Jurkat, Clone E6-1 (cell line): Measurements from ENCODE around the gene FNDC10.

Experiments used
- DNase-seq: peaks from one replicate; pipeline ENCODE4 v3.0.0-alpha.2; 2011; ENCODE audit warnings: low read depth, low spot score
- H3K4me3 ChIP-seq: 2 replicates; pipeline ENCODE4 v1.5.1; 2011; ENCODE audit warnings: mild to moderate bottlenecking, low read length, control low read depth, moderate library complexity

The FNDC10 gene

DNA sequence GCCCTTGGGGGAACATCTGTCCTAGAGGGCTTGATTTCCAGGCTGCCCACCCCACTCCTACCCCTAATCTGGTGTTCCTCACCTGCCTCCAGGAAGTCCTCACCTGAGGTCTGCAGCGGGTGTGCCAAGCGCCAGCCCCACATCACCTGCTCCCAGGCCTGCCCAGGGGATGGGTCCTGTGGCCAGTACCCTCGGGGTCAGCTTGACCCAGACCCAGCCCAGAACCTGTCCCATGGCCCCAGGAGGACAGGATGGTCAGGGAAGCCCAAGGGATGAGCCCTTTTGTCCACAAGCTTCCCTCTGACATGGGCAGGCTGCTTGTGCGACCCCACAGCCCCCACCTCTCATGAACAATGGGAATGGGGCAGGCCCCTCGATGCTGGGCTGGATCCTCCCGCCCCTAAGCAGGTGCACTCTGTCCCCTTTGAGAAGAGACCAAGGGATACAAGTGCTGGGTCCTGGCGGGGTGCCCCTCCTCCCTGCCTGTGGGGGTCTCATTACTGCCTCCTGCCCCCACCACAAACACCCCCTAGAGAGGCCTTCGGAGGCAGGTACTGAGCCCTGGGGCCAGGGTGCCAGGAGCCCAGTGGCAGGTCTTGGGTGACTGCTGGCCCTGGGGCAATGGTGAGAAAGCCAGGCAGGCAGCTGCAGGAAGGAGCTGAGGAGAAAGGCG, 18.6 kb upstream of the FNDC10 start:
- H3K4me3 ChIP-seq, result no peak overlapping the region
- no peak for DNase-seq

DNA sequence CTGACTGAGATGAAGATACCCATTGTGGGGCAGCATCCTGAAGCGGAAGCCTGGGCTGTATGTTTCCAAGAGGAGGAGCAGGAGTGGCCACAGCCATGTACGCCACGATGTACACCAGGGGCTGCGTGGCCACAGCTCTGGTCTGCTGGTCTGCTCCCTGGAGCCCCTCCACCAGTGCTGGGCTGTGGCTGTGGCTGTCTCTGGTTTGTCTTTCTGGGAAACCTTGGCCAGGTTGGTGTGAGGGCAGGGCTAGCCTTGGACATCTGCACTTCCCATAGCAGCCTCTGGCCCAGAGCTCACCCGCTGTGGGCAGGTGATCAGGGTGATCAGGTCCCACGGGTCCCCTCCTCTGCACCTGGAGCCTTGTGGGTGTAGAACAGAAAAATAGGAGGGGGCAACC, 18.0 kb upstream of the FNDC10 start:
- no peak for DNase-seq
- no peak overlapping the region for H3K4me3 ChIP-seq

DNA sequence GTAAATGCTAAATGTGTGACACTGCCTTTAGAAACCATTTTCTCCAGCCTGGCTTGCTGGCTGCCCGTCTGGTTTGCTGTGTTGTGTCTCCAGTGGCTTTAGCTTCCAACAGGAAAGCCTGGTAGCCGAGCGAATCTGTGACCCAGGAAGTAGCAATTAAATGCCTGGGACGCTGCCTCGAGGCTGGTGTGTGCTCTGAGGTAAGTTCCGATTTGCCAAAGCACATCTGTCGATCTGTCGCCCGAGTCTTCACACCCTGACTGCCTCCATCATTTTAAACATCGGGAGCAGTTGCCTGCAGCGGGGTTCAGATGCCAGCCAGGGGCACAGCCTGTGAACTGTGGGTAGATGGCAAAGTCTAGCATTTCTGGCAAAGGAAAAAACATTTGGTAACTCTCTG, 17.6 kb upstream of the FNDC10 start:
- H3K4me3 ChIP-seq, result no peak overlapping the region
- DNase-seq, result no peak

DNA sequence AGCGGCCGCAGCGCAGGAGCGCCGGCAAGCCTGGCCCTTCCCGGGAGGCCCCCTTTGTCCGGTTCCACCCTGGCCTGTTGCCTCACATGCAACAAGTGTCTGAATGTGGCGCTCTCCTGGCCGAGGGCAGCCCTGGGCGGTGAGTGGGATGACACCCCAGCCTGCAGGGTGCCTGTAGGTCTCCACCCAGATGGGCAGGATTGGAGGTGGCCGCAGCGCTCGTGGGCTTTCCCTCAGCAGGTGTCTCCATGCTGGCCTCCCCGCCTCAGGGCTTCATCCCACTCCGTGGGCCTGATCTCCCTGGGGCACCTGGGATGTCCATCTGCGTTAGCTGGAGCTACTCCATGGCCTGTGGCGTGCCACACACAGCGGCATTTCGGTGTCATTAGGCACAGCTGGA, 16.9 kb upstream of the FNDC10 start:
- H3K4me3 ChIP-seq, result peak overlapping the region; percentile 85
- DNase-seq, result no peak

DNA sequence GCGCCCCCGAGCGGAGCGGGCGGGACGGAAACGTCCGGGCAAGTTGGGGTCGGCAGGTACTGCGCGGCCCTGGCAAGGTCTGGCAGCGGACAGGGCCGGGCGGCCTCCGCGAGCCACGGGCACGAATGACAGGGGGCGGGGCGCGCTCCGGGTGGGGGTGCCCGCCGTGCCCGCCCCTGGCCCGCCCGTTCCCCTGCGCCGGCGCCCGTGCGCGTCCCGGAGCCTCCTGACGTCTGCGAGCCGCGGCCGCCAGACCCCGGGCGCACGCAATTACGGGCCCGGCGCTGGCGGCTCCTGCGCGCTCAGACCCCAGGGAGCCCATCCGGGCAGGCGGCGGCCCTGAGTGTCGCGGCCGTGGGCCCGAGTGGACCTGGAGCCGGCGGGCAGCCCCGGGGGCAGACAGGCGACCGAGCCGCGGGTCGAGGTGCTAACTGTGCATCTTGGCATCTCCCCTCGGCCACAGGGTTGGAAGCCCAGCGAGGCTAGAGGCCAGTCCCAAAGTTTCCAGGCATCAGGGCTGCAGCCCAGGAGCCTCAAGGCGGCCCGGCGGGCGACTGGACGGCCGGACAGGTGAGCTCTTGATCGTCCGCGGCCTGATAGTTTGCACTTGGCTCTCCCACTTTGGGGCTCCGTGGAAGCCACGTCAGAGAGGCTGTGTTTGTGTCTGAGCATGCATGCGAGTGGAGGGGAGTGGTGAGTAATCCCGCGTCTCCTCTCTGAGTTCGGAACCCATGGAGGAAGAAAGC, 16.3 kb upstream of the FNDC10 start:
- peak overlapping the region; percentile 85 for H3K4me3 ChIP-seq
- no peak for DNase-seq

DNA sequence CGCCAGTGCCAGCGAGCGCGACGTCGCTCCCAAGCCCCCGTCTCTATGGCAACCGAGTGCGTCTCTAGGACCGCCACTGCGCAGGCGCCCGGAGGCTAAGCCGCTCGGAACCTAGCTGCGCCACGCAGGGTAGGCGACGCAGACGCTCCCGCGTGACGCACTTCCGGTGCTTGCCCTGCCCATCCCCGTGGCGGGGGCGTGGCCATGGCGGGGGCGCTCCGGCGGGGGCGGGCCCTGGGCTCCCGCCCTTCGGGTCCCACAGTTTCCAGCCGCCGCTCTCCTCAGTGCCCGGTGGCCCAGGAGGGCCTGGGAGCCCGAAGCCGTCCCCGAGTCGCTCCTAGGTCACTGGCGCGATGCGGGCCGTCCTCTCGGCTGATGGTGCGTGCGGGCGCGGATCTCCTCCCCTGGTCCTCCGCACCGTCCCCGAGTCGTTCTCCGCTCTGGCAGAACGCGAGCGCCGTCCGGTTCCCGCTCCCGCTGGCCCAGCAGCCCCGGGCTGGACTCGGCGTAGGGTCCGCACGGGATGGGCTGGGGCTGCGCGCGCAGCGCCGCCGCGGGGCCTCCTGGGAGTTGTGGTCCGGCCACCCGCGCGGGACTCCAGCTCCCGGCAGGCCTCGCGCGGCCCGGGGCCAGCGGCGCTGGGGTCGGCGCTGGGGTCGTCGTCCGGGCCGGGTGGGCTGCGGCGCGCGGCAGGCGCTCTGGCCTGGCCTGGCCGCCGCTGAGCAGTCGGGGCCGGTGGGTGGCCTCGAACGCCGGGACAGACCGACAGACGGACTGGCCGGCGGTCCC, 15.5 kb upstream of the FNDC10 start, which contains the start of gene MIB2:
Gene MIB2 (plus strand): TSS at position 245 of the 789 bp plus-strand sequence. CDS start 7,953 bp downstream, outside the sequence.
- H3K4me3 ChIP-seq, result peak within 1 kb of the TSS; percentile 85
- DNase-seq, result peak; percentile 96

DNA sequence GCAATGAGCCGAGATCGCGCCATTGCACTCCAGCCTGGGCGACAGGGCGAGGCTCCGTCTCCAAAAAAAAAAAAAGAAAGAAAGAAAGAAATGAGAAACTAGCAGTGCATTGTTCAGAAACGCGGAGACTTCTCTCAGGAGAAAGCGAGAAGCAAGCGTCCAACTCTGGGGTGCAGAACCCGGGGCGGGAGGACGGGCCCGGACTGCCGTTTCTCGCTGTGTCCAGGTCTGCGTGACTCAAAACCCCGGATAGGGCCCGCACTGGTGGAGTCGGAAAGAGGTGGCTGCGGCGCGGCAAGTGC, 15.0 kb upstream of the FNDC10 start:
- DNase-seq, result no peak
- H3K4me3 ChIP-seq, result peak overlapping the region; percentile 85

DNA sequence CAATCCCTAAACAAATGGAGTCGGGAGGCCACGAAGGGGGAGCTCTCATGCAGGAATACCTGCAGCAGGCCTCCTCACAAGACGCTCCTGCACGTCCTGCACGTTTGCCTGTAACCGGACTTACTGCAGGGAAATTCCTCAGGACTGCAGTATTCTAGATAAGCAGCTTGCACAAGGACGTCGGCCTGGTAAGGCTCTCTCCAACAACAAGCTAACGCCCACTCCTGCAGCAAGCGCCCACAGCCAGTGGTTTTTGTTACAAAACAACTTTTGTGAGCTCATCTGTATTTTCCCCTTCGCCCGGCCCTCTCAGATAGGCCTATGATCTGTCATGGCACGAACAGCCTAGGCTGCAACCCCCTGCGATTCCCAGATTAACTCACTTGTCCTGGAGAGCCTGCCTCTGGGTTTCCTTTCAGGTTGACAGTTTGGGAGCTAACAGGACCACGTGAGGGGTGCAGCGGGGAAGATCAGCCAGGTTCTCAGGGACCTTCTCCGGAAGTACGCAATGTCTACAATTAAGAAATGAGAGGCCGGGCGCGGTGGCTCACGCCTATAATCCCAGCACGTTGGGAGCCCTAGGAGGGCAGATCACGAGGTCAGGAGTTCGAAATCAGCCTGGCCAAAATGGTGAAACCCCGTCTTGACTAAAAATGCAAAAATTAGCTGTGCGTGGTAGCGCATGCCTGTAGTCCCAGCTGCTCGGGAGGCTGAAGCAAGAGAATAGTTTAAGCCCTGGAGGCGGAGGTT, 14.4 kb upstream of the FNDC10 start:
- peak overlapping the region; percentile 85 for H3K4me3 ChIP-seq
- no peak for DNase-seq

DNA sequence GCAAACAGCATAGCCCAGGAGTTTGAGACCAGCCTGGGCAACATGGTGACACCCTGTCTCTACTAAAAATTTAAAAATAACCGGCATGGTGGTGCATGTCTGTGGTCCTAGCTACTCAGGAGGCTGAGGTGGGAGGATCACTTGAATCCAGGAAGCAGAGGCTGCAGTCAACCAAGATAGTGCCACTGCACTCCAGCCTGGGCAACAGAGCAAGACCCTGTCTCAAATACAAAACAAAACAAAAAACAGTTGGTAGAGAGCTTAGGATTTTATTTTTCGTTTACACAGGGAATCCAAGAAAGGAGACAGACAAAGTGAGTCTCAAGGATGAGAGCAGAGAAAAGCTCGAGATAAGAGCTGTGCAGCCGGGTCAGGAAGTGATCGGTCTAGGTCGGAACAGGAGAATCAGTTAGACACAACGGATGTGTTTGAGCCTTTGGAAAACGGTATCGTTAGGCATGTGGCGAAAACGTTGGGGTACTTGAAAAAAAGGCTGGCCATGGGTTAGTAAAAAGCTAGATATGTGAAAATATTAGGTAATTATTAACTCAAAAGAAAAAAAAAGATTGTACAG, 13.7 kb upstream of the FNDC10 start:
- no peak overlapping the region for H3K4me3 ChIP-seq
- no peak for DNase-seq

DNA sequence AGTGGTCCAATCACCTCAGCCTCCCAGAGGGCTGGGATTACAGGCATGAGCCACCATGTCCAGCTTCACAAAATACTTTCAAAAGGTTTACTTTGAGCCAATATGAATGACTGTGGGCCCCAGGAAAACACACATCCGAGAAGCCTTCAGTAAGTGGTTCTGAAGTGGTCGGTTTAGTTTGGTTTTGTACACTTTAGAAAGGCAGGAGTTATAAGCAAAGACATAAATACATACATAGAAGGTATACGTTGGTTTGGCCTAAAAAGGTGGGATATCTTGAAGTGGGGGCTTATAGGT, 12.1 kb upstream of the FNDC10 start:
- DNase-seq, result no peak
- H3K4me3 ChIP-seq, result no peak overlapping the region

DNA sequence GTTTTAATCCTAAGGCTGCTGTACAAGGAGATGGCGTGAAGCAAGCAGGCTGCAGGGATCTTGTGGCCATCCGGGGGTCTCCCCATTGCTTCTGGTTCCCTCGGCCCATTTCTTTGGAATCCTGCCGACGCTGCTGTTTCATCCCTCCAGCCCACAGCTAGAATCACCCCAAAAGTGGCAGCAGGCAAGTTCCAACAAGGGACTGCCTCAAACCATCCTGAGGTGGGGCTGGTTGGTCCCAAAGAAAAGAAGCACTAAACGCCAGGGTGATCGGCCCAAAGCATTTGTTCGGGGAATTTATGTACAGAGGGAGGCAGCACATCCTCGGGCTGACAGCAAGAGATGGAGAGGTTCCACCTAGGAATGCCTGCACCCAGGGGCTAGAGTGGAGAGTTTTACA, 10.9 kb upstream of the FNDC10 start:
- DNase-seq, result no peak
- no peak overlapping the region for H3K4me3 ChIP-seq

DNA sequence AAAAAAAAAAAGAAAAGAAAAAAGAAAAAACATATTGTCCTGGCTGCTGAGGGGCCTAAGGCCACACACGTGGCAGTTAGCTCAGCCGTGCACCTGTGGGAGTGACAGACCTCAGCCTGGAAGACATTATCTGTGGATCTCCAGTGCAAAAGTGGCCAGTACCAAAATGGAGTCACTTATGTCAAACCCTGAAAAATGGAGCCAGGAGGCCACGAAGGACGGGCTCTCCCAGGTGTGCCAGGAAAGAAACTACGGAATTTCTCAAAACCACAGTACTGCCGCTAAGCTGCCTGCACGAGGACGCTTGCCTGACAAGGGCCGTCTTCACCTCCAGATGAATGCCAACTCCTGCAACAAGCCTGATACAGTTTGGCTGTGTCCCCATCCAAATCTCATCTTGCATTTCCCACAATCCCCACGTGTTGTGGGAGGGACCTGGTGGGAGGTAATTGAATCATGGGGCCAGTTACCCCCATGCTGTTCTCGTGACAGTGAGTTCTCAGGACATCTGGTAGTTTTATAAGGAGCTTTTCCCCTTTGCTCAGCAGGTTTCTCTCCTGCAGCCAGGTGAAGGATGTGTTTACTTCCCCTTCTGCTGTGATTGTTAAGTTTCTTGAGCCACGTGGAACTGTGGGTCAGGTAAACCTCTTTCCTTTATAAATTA, 10.0 kb upstream of the FNDC10 start:
- no peak for DNase-seq

DNA sequence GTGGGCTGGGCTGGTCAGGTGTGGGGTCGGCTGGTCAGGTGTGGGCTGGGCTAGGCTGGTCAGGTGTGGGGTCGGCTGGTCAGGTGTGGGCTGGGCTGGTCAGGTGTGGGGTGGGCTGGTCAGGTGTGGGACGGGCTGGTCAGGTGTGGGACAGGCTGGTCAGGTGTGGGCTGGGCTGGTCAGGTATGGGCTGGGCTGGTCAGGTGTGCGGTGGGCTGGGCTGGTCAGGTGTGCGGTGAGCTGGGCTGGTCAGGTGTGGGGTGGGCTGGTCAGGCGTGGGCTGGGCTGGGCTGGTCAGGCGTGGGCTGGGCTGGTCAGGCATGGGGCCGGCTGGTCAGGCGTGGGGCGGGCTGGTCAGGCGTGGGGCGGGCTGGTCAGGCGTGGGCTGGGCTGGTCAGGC, 6.3 kb upstream of the FNDC10 start:
- no peak for DNase-seq

More for the DNA sequence above, 10.0 kb upstream of the FNDC10 start:
- no peak overlapping the region for H3K4me3 ChIP-seq

DNA sequence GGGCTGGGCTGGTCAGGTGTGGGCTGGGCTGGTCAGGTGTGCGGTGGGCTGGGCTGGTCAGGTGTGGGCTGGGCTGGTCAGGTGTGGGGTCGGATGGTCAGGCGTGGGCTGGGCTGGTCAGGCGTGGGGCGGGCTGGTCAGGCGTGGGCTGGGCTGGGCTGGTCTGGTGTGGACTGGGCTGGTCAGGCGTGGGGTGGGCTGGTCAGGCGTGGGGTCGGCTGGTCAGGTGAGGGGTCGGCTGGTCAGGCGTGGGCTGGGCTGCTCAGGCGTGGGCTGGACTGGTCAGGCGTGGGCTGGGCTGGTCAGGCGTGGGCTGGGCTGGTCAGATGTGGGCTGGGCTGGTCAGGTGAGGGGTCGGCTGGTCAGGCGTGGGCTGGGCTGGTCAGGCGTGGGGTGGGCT, 5.8 kb upstream of the FNDC10 start:
- no peak for DNase-seq
- H3K4me3 ChIP-seq, result no peak overlapping the region

More for the DNA sequence above, 6.3 kb upstream of the FNDC10 start:
- no peak overlapping the region for H3K4me3 ChIP-seq

DNA sequence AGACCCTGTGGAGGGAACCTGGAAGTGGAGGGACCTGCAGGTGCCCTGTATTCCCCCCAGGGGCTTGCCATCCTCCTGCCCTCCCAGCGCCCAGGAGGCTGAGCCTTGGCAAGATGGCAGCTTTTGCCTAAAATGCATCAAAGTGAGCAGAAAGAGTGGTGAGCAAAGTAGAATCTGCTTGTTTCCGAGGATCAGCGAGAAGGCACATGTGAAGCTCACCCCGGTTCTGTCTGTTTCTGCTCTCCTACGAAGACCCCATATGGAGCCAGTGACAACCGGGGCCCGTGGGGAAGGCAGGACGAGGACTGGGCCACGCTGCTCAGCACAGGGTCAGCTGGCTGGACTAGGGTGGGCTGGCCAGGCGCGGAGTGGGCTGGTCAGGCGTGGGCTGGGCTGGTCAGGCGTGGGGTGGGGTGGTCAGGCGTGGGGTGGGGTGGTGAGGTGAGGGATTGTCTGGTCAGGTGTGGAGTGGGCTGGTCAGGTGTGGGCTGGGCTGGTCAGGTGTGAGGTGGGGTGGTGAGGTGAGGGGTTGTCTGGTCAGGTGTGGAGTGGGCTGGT, 5.2 kb upstream of the FNDC10 start:
- H3K4me3 ChIP-seq, result no peak overlapping the region
- DNase-seq, result no peak

DNA sequence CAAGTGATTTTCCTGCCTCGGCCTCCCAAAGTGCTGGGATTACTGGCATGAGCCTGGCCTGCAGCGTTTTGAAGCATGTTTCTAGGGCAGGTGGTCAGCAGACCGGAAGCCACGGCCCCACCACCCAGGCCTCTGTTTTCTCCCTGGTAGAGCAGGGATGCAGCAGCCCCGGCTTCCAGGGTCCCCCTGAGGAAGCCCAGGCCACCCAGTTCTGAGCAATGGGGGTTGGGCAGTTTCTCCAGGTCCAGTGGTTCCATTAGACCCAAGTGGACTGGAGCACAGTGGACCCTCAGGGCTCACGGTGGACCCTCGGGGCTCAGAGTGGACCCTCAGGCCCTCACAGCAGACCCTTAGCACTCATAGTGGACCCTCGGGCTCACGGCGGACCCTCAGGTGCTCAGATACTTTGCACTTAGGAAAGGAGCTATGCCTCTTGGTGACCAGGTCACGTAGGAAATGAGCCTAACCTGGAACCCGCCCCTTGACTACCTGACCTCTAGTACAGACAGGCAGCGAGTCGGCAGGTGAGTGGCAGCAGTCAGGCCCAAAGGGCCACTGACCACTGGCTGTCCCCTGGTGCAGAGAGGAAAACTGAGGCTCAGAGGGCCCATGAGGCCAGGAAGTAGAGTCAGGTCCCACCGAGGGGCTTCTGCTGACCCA, 4.6 kb upstream of the FNDC10 start:
- no peak overlapping the region for H3K4me3 ChIP-seq
- DNase-seq, result no peak

DNA sequence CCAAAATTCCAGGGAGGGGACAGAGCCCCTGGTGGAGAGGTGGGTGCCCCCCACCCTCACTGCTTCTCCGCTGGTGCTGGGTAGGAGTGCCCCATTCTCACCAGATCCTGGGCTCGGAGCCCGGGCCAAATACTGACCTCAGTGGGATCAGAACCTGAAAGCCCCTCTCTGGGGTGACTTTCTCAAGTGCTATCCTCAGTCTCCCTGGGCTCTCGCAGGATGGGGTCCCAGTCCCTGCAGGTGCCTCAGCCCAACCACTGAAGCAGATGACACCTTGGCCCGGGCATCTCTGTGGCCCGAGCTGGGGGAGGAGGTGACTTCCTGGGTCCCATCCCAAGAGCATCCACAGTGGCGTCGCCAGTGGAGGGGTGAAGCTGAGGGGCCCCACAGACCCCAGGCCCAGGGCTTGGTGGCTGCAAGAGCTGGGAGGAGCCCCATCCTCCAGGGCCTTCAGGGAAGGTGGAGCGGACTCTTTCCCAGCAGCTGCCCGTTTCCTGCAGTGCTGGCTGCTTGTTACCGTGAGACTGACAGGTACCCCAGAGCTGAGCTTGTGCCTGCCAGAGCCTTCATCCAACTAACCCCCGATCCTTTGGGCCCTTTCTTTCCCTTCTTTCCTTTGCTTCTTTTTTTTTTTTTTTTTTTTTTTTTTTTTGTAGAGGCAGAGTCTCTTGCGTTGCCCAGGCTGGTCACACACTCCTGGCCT, 3.9 kb upstream of the FNDC10 start:
- DNase-seq, result no peak
- H3K4me3 ChIP-seq, result no peak overlapping the region
